Endothelial cell of umbilical vein (primary cell): ENCODE data around the gene NECAB2. TPM values are rescaled to one million over a fixed set of nuclear protein-coding genes. Genes with fewer than 3 reads are reported as not detected.

Source experiments
- BruUV-seq: library from RNA; stranded (reverse); fragments of 400-500 nt; replicated peaks from 2 replicates; lab custom pipeline; 2021; lab: Mats Ljungman, UMichigan
- CTCF ChIA-PET: fragments of 300-600, 350-600 bp; sonication (Branson Sonifier 250); formaldehyde crosslinking; loops from one replicate; lab custom pipeline; 2021; ENCODE audit warnings: antibody characterized with exemption, inconsistent platforms; lab: Charles Lee
- POLR2A ChIA-PET: fragments of 300-600, 350-600 bp; sonication (Branson Sonifier 250); formaldehyde crosslinking; loops from one replicate; lab custom pipeline; 2021; ENCODE audit warnings: antibody characterized with exemption, inconsistent platforms; lab: Charles Lee
- DNase-seq: peaks from one replicate; pipeline ENCODE4 v3.0.0-alpha.2; 2011; ENCODE audit warnings: low read depth, low spot score
- FAIRE-seq: peaks from 2 replicates; lab custom pipeline; 2011; peaks lifted over from hg19 to GRCh38; lab: Jason Lieb, UNC
- H2AFZ ChIP-seq: 2 replicates; pipeline ENCODE4 v1.6.0; 2012; ENCODE audit warnings: low read depth, low read length, control low read depth, inconsistent platforms
- H3K27ac ChIP-seq: 2 replicates; pipeline ENCODE4 v1.5.1; 2011; ENCODE audit warnings: low read depth, mild to moderate bottlenecking, control low read depth, low read length, moderate library complexity; ENCODE audit not compliant: insufficient read depth
- H3K27me3 ChIP-seq, 2 experiments: 2 replicates each; pipeline versions ENCODE4 v1.6.0 to v1.6.1; 2011; ENCODE audit warnings: low read length in 2 of 2, mixed read lengths in 1 of 2; ENCODE audit not compliant: control insufficient read depth in 2 of 2, insufficient read depth in 2 of 2
- H3K36me3 ChIP-seq, 2 experiments: 2 replicates in 1 of 2; 3 replicates in 1 of 2; pipeline ENCODE4 v1.5.1; 2011; ENCODE audit warnings: low read length in 2 of 2, mild to moderate bottlenecking in 1 of 2, moderate library complexity in 1 of 2; ENCODE audit not compliant: control insufficient read depth in 2 of 2, insufficient read depth in 2 of 2; ENCODE audit errors: extremely low read depth in 1 of 2
- H3K4me1 ChIP-seq: 3 replicates; pipeline ENCODE4 v1.5.1; 2011; ENCODE audit warnings: mild to moderate bottlenecking, low read length; ENCODE audit not compliant: control insufficient read depth, insufficient read depth; ENCODE audit errors: extremely low read depth
- H3K4me2 ChIP-seq: 2 replicates; pipeline ENCODE4 v1.6.1; 2011; ENCODE audit warnings: low read length, control low read depth, mixed read lengths; ENCODE audit not compliant: insufficient read depth
- H3K4me3 ChIP-seq, 3 experiments: fragments of 200-600 bp in 1 of 3; sonication (generic), shearing (Covaris generic) in 1 of 3; replicated peaks in 1 of 3; 2 replicates each; pipeline ENCODE4 v1.5.1; 2011 to 2016; ENCODE audit warnings: control low read depth in 3 of 3, low read length in 3 of 3, mild to moderate bottlenecking in 2 of 3, inconsistent platforms in 1 of 3, low read depth in 1 of 3, moderate library complexity in 1 of 3; ENCODE audit not compliant: insufficient read depth in 1 of 3
- H3K79me2 ChIP-seq: 2 replicates; pipeline ENCODE4 v1.6.0; 2012; ENCODE audit warnings: low read length, inconsistent platforms; ENCODE audit not compliant: control insufficient read depth, insufficient read depth
- H3K9ac ChIP-seq: replicated peaks from 2 replicates; pipeline ENCODE3; 2011; ENCODE audit warnings: low read length, control low read depth; ENCODE audit not compliant: insufficient read depth; ENCODE audit errors: extremely low read depth
- H3K9me1 ChIP-seq: replicated peaks from 3 replicates; pipeline ENCODE4 v1.6.0; 2011; ENCODE audit warnings: mild to moderate bottlenecking, low read length; ENCODE audit not compliant: control insufficient read depth, insufficient read depth; ENCODE audit errors: extremely low read depth
- H3K9me3 ChIP-seq: replicated peaks from 2 replicates; pipeline ENCODE4 v1.5.1; 2012; ENCODE audit warnings: low read length, inconsistent platforms; ENCODE audit not compliant: control insufficient read depth, insufficient read depth
- H4K20me1 ChIP-seq: replicated peaks from 2 replicates; pipeline ENCODE3; 2011; ENCODE audit warnings: mild to moderate bottlenecking, low read length; ENCODE audit not compliant: control insufficient read depth, insufficient read depth; ENCODE audit errors: extremely low read depth
- EZH2 ChIP-seq: IDR thresholded peaks from 2 replicates; pipeline ENCODE4 v1.6.1; 2012; ENCODE audit warnings: borderline replicate concordance, low read depth, mild to moderate bottlenecking, moderate library complexity, low read length, inconsistent platforms; ENCODE audit not compliant: severe bottlenecking
- FOS ChIP-seq: IDR thresholded peaks from 2 replicates; pipeline ENCODE4 v1.6.1; 2011; ENCODE audit warnings: mild to moderate bottlenecking, low read length, moderate library complexity, borderline replicate concordance; ENCODE audit not compliant: insufficient read depth
- GATA2 ChIP-seq: IDR thresholded peaks from 2 replicates; pipeline ENCODE4 v1.7.0; 2011; ENCODE audit warnings: low read depth, mild to moderate bottlenecking, moderate library complexity, mixed read lengths, low read length; ENCODE audit not compliant: insufficient read length, insufficient read depth
- JUN ChIP-seq: IDR thresholded peaks from 2 replicates; pipeline ENCODE4 v1.6.1; 2011; ENCODE audit warnings: borderline replicate concordance, low read depth; ENCODE audit not compliant: insufficient read length, insufficient read depth
- MYC ChIP-seq: IDR thresholded peaks from one replicate; pipeline ENCODE4 v1.6.1; 2011; ENCODE audit warnings: mild to moderate bottlenecking, low read depth, low read length
- POLR2A ChIP-seq: IDR thresholded peaks from 2 replicates; pipeline ENCODE4 v1.6.1; 2012; ENCODE audit warnings: low read depth, mild to moderate bottlenecking, control low read depth, low read length
- POLR2AphosphoS5 ChIP-seq: IDR thresholded peaks from 2 replicates; pipeline ENCODE4 v1.6.1; 2012; ENCODE audit warnings: low read depth, mild to moderate bottlenecking, control low read depth, low read length, moderate library complexity; ENCODE audit not compliant: insufficient read depth
- dilution Hi-C: fragments of 300-500 bp; cut with MboI; formaldehyde crosslinking; loops from one replicate; pipeline ENCODE4 v1.15.0; 2019; ENCODE audit warnings: low sequenced_read_pairs; ENCODE audit not compliant: extremely low pct_ligation_motif_present
- intact Hi-C: fragments of 100-400 bp; cut with micrococcal nuclease; formaldehyde crosslinking; loops from one replicate; pipeline ENCODE4 v1.10.0; 2022
- polyA plus RNA-seq, 4 experiments: library from polyadenylated mRNA; depleted of rRNA in 3 of 4; stranded (reverse) in 3 of 4; unstranded in 1 of 4; fragments of >200 nt; gene quantifications; 2 replicates each; pipeline versions ENCODE4 v1.2.1 to v1.2.3, GENCODE V29; 2011 to 2012; ENCODE audit warnings: missing spikeins in 1 of 4
- total RNA-seq: library from RNA; stranded (reverse); gene quantifications from 2 replicates; pipeline ENCODE4 v1.2.3, GENCODE V29; 2021
- TF ChIP-seq, protein P1 (sequence below), 2 donors: IDR thresholded peaks; 1 replicate in 1 of 2; 2 replicates in 1 of 2; pipeline ENCODE4 v1.5.1; 2011; ENCODE audit warnings: low read length in 2 of 2, mild to moderate bottlenecking in 2 of 2, moderate library complexity in 2 of 2, control low read depth in 1 of 2, inconsistent platforms in 1 of 2, low read depth in 1 of 2; ENCODE audit not compliant: insufficient read depth in 1 of 2; ENCODE audit errors: extremely low read depth in 1 of 2
- TF ChIP-seq, protein P2 (sequence below): IDR thresholded peaks from 2 replicates; pipeline ENCODE4 v1.6.1; 2011; ENCODE audit not compliant: insufficient read depth, insufficient read length

NECAB2 gene
- total and polyA plus RNA-seq, 2 donors (not counting 3 experiments of a cell fraction or from before 2014, with no cell fraction given) = 0.26 to 0.31 TPM

DNA sequence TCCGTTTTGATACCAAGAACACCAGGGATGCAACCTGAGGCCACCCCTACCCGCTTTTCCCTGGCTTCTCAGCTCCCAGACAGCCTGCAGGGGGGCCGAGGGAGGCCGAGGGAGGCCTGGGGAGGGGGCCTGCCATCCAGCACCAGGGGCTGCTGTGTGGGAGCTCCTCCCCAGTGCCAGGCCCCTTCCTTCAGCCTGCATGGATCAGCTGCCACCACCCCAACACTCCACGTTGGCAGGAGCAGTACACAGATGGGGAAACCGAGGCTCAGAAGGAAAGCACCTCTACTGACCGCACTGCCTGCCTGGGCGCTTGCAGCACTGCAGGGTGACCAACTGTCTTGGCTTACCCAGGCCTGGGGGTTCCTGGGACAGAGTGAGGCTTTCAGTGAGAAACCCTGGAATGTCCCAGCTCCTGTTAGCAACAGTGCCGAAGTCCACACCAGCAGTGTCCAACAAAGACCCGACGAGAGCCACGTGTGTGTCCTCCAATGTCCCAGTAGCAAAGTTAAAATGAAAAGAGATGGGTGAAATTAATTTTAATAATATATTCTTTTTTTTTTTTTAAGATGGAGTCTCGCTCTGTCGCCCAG lies 20.3 kb upstream of the NECAB2 start:
- Histone ChIP-seq H3K36me3 (no peaks in the 10 kb centered on the region), H3K4me1 (peaks cover 4% of the 10 kb centered on the region), H3K79me2 (no peaks in the 10 kb centered on the region), H3K9ac (no peak overlapping the region), H3K27me3 (no peaks in the 10 kb centered on the region), H3K9me1 (no peaks in the 10 kb centered on the region), H2AFZ (no peak overlapping the region), H3K9me3 (no peaks in the 10 kb centered on the region), H3K27ac (no peak overlapping the region), H3K4me3 (no peak overlapping the region), H4K20me1 (no peaks in the 10 kb centered on the region), H3K4me2 (no peak overlapping the region)
- FAIRE-seq (no peak), DNase-seq (no peak)
- no TSS peak for BruUV-seq
- POLR2A ChIA-PET = no interaction called here
- CTCF ChIA-PET = interaction anchor here (0.8 to 1.3 kb wide), 2 partner anchors 9 to 121 kb away, joined by 3 to 4 read pairs; no protein-coding TSS in a partner anchor
- intact Hi-C loops = no loop called here
- dilution Hi-C loops = no loop called here
- TF ChIP-seq MYC = no peak

DNA sequence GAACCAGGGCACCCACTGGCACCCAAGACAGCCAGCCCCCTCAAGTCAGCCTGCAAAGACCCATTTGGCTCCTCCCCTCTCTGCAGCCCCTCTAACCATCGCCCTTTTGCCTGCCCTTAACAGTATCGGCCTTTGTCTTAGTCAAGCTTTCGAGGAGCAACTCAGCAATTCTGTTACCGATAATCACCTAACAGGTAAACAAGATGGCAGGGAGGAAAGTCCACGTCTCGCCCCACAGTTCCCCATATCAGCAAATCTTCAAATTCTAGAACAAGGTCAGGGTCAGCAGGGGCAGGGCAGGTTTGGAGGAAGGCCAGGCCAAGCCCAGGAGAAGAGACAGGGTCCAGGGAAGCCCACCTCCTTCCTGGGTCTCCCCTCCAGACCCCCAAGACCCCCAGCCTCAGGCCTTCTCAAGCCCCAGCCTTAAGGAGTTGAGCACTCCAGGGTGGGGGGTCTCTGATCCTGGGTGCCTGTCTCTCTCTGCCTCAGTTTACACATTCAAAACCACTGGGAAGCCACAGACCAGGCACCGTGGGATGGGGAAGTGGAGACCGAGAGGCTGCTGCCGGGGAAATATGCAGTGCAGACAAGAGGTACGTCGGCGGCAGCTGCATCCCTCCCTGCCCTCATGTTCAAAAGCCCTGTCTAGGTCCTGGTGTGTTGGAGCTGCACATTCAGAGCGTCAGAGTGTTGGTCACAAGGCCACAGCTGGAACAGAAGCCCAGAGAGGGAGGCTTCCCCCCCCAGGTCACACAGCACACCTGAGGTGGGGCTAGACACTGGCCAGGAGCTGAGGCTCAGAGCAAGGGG lies 18.9 kb upstream of the NECAB2 start:
- intact Hi-C loops = no loop called here
- Histone ChIP-seq H3K27ac (no peak overlapping the region), H4K20me1 (no peaks in the 10 kb centered on the region), H3K4me1 (peaks cover 14% of the 10 kb centered on the region), H3K36me3 (no peaks in the 10 kb centered on the region), H3K4me3 (no peak overlapping the region), H3K79me2 (peaks cover 3% of the 10 kb centered on the region), H2AFZ (no peak overlapping the region), H3K4me2 (no peak overlapping the region), H3K9me3 (no peaks in the 10 kb centered on the region), H3K9me1 (no peaks in the 10 kb centered on the region), H3K27me3 (no peaks in the 10 kb centered on the region), H3K9ac (no peak overlapping the region)
- FAIRE-seq (no peak), DNase-seq (no peak)
- dilution Hi-C loops = no loop called here
- ChIA-PET POLR2A (no interaction called here), CTCF (no interaction called here)
- TF ChIP-seq, protein P1, sequence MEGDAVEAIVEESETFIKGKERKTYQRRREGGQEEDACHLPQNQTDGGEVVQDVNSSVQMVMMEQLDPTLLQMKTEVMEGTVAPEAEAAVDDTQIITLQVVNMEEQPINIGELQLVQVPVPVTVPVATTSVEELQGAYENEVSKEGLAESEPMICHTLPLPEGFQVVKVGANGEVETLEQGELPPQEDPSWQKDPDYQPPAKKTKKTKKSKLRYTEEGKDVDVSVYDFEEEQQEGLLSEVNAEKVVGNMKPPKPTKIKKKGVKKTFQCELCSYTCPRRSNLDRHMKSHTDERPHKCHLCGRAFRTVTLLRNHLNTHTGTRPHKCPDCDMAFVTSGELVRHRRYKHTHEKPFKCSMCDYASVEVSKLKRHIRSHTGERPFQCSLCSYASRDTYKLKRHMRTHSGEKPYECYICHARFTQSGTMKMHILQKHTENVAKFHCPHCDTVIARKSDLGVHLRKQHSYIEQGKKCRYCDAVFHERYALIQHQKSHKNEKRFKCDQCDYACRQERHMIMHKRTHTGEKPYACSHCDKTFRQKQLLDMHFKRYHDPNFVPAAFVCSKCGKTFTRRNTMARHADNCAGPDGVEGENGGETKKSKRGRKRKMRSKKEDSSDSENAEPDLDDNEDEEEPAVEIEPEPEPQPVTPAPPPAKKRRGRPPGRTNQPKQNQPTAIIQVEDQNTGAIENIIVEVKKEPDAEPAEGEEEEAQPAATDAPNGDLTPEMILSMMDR (IDR thresholded peaks at IDR 0.05; ENCODE audit: extremely low read depth in 1 of 2, insufficient read depth in 1 of 2, low read depth in 1 of 2, low read length in 2 of 2) = no peak
- TF ChIP-seq FOS (no peak), MYC (no peak), POLR2A (no peak), JUN (no peak), POLR2AphosphoS5 (no peak), EZH2 (no peak), GATA2 (no peak)
- TF ChIP-seq, protein P2, sequence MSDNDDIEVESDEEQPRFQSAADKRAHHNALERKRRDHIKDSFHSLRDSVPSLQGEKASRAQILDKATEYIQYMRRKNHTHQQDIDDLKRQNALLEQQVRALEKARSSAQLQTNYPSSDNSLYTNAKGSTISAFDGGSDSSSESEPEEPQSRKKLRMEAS = no peak
- no TSS peak for BruUV-seq
